ENCODE measurements around the gene COG8. TPM values are rescaled to one million over a fixed set of nuclear protein-coding genes. Genes with fewer than 3 reads are reported as not detected.
A peak's percentile ranks its signal among the peaks of the same experiment; 100 is the strongest.

The COG8 gene
- total and polyA plus RNA-seq, 9 of the 15 experiments (the other 6 are each of a cell fraction or from before 2014, with no cell fraction given), result 3.7 to 42.6 (median 30.1) TPM

DNA sequence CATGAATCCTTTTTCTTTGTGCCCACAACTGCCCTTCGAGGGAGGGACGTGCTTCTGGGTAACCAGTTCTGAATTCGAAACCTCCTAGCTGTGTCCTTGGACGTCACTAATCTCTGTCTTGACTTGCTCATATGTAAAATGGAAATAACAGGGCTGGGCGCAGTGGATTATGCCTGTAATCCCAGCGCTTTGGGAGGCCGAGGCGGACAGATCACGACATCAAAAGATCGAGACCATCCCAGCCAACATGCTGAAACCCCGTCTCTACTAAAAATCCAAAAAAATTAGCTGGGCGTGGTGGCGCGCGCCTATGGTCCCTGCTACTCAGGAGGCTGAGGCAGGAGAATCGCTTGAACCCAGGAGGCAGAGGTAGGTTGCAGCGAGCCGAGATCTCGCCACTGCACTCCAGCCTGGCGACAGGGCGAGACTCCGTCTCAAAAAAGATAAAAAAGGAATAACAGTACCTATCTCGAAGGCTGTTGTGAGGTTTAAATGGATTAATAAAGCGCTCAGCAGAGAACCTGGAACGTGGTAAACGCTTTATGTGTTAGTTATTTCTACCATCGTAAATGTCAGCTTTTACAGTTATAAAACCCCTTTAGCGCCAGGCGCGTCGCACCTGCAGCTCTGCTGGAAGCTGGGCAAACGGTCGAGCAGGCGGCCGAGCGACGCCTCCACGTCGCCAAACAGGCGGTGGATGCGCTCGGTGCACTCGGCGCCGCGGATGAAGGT lies 641 bp downstream of the COG8 start (continued):
- TF ChIP-seq, protein P1, sequence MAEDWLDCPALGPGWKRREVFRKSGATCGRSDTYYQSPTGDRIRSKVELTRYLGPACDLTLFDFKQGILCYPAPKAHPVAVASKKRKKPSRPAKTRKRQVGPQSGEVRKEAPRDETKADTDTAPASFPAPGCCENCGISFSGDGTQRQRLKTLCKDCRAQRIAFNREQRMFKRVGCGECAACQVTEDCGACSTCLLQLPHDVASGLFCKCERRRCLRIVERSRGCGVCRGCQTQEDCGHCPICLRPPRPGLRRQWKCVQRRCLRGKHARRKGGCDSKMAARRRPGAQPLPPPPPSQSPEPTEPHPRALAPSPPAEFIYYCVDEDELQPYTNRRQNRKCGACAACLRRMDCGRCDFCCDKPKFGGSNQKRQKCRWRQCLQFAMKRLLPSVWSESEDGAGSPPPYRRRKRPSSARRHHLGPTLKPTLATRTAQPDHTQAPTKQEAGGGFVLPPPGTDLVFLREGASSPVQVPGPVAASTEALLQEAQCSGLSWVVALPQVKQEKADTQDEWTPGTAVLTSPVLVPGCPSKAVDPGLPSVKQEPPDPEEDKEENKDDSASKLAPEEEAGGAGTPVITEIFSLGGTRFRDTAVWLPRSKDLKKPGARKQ (CRISPR knock-in tag; IDR thresholded peaks at IDR 0.05), result 0 out of 2 replicates have a peak, but pooled peaks have one; percentile 47
- TF ChIP-seq, protein P2, sequence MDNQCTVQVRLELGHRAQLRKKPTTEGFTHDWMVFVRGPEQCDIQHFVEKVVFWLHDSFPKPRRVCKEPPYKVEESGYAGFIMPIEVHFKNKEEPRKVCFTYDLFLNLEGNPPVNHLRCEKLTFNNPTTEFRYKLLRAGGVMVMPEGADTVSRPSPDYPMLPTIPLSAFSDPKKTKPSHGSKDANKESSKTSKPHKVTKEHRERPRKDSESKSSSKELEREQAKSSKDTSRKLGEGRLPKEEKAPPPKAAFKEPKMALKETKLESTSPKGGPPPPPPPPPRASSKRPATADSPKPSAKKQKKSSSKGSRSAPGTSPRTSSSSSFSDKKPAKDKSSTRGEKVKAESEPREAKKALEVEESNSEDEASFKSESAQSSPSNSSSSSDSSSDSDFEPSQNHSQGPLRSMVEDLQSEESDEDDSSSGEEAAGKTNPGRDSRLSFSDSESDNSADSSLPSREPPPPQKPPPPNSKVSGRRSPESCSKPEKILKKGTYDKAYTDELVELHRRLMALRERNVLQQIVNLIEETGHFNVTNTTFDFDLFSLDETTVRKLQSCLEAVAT (IDR thresholded peaks at IDR 0.05), result 0 out of 4 replicates have a peak, but pooled peaks of 1 of the 2 experiments have one; percentile 28
- TF ChIP-seq ESRRA (IDR thresholded peaks at IDR 0.05; ENCODE audit: borderline replicate concordance, low read depth) (peak; percentile 74), ZNF695 (CRISPR knock-in tag; IDR thresholded peaks at IDR 0.05) (no peak), L3MBTL2 (IDR thresholded peaks at IDR 0.05) (peak; percentile 80), HEY1 (CRISPR knock-in tag; IDR thresholded peaks at IDR 0.05; ENCODE audit: borderline replicate concordance) (no peak), MBD2 (IDR thresholded peaks at IDR 0.05; ENCODE audit: borderline replicate concordance, low read depth) (no peak), NFATC3 (IDR thresholded peaks at IDR 0.05) (no peak), FOXK2 (conservative IDR thresholded peaks at IDR 0.05 in 1 of 2, IDR thresholded peaks at IDR 0.05 in 1 of 2; ENCODE audit: low read depth in 2 of 2) (no peak), CAMTA2 (CRISPR knock-in tag; conservative IDR thresholded peaks at IDR 0.05) (no peak), RBBP5 (IDR thresholded peaks at IDR 0.05; ENCODE audit: borderline replicate concordance, insufficient read depth, low read length, poor library complexity, severe bottlenecking) (no peak), CEBPB (tag; IDR thresholded peaks at IDR 0.05) (no peak), FOXK1 (CRISPR knock-in tag; IDR thresholded peaks at IDR 0.05; ENCODE audit: borderline replicate concordance) (0 out of 2 replicates have a peak, but pooled peaks have one; percentile 47)
- TF ChIP-seq, protein P3, sequence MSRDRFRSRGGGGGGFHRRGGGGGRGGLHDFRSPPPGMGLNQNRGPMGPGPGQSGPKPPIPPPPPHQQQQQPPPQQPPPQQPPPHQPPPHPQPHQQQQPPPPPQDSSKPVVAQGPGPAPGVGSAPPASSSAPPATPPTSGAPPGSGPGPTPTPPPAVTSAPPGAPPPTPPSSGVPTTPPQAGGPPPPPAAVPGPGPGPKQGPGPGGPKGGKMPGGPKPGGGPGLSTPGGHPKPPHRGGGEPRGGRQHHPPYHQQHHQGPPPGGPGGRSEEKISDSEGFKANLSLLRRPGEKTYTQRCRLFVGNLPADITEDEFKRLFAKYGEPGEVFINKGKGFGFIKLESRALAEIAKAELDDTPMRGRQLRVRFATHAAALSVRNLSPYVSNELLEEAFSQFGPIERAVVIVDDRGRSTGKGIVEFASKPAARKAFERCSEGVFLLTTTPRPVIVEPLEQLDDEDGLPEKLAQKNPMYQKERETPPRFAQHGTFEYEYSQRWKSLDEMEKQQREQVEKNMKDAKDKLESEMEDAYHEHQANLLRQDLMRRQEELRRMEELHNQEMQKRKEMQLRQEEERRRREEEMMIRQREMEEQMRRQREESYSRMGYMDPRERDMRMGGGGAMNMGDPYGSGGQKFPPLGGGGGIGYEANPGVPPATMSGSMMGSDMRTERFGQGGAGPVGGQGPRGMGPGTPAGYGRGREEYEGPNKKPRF (IDR thresholded peaks at IDR 0.05; ENCODE audit: low read depth, low read length), result no peak
- TF ChIP-seq, protein P4, sequence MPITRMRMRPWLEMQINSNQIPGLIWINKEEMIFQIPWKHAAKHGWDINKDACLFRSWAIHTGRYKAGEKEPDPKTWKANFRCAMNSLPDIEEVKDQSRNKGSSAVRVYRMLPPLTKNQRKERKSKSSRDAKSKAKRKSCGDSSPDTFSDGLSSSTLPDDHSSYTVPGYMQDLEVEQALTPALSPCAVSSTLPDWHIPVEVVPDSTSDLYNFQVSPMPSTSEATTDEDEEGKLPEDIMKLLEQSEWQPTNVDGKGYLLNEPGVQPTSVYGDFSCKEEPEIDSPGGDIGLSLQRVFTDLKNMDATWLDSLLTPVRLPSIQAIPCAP (CRISPR knock-in tag; IDR thresholded peaks at IDR 0.05; ENCODE audit: borderline replicate concordance), result no peak
- TF ChIP-seq, protein P5, sequence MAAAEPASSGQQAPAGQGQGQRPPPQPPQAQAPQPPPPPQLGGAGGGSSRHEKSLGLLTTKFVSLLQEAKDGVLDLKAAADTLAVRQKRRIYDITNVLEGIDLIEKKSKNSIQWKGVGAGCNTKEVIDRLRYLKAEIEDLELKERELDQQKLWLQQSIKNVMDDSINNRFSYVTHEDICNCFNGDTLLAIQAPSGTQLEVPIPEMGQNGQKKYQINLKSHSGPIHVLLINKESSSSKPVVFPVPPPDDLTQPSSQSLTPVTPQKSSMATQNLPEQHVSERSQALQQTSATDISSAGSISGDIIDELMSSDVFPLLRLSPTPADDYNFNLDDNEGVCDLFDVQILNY (CRISPR knock-in tag; IDR thresholded peaks at IDR 0.05), result 0 out of 2 replicates have a peak, but pooled peaks have one; percentile 35

All from K562 (cell line).